Skeletal muscle cell (primary cell): ENCODE data around the gene SAMM50.

Experiments
- DNase-seq: peaks from one replicate; pipeline ENCODE4 v3.0.0-alpha.2; 2010; ENCODE audit warnings: low read depth
- H3K4me3 ChIP-seq: 2 replicates; pipeline ENCODE4 v1.5.1; 2011; ENCODE audit warnings: low read depth, mild to moderate bottlenecking, control low read depth, low read length, moderate library complexity

The SAMM50 gene

DNA sequence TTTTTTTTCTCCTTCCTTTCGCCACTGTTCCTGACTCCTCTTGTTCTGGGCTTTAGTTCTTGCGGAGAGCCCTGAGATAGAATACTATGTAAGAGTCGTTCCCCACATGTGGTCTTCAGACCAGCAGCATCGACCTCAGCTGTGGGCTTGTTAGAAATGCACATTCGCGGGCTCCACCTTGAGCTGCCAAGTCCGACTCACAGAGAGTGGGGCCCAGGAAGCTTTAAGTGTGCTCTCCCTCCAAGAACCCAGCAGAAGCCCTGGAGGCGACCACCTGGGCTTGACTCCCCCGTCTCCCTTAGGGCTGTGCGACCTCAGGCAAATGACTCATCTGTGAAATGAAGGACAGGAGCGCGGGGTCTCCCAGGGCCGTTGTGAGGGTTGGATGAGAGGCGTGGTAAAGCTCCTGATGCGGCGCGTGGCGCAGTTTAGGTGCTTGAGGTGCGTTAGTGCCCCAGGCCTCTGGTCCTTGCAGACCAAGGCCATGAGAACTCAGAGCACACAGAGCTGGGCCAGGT lies 18.8 kb downstream of the SAMM50 start:
- no peak for DNase-seq
- no peak overlapping the region for H3K4me3 ChIP-seq

DNA sequence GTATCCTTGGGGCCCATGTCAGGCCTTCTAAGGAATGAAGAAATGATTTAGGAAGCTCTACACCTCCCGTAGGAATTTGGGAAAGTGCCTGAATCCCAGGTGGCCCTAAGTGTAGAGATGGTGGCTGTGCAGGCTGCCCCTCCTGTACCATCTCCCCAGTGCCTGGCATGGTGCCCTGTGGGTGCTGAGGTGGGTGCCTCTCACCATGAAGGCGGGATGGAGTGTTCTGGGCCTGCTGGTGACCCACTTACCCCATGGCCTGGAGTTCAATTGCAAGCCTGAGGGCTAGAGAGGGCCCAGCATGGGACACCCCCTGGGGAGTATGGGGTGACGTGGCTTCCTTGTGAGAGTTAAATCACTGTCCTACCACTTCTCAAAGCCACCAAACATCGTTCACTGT lies 19.8 kb downstream of the SAMM50 start:
- DNase-seq = no peak
- no peak overlapping the region for H3K4me3 ChIP-seq

DNA sequence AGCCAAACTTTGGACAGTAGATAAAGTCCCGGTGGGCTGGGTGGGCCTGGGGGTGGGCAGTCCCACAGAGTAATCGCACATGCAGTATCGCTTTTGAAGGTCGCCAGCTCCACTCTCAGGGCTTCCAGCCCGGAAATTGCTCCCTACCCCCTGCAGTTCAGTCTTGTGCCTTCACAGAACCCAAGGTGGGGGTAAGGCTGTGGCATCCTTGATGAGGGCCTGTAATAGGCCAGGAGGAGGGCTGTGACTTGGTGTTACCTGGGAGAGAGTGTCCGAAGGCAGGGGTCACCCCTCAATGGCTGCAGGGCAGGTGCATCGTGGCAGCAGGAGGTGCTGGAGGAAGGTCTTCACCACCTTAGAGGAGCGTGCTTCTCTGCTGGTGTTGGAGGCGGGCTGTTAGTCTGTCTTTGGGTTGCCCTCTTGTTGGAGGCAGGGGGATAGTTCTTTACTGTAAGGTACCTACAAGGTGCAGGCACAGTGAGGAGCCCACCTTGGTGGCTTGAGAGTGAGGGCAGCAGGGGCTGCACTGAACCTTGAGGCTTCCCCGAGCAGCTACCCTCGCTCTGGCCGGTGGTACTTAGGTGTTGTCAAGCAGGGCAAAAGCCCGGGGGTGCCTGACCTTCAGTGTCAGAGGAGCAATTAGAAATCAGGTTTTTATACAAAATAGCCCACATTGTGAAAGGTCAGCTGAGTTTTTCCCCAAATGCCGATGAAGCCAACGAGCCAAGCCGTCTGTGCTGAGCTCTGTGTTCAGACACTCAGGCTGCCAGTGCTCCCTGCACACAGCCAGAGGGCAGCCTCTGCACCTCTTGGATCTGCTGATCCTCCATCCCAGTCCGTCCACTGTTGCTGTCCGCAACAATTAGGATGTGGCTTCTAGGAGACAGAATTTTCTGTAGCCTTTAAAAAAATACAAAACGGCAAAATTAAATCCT lies 21.9 kb downstream of the SAMM50 start:
- DNase-seq = no peak
- H3K4me3 ChIP-seq = no peak overlapping the region

DNA sequence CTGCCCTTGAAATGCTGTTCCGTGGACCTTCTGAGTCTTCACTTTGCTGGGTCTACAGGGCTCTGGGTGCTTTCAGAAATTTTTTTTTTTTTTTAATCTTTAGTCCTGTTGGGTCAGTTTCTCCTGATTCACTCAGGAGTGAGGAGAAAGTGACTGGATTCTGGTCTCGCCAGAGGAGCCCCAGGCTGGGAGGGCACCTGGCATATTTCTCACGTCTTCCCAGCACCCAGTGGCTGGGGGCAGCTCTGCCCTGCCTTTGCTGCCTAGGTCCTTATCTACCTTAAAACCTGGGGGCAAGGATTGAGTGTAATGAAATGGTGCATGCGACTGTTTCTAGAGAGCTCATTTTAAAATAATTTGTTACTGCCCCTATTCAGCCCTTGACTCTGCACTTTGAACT lies 23.3 kb downstream of the SAMM50 start:
- no peak overlapping the region for H3K4me3 ChIP-seq
- DNase-seq = no peak

DNA sequence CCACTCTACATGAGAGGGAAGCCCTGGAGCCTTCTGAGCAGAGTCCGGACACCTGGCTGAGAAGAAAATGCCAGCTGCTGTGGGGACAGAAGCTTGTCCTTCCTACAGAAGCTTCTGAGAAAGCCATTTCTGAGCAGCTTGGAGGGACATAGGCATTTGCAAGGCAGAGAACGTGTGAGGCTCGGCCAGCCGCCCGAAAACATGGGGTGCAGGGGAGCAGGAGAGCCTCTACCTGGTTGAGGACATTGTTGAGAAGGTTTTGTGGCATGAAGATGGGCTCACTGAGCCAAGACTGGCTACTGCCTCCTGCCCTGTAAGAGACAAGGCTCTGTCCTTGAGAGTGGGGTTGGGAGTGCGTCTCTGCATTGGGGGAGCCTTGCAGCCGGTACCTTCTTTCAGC lies 25.3 kb downstream of the SAMM50 start:
- no peak for DNase-seq

DNA sequence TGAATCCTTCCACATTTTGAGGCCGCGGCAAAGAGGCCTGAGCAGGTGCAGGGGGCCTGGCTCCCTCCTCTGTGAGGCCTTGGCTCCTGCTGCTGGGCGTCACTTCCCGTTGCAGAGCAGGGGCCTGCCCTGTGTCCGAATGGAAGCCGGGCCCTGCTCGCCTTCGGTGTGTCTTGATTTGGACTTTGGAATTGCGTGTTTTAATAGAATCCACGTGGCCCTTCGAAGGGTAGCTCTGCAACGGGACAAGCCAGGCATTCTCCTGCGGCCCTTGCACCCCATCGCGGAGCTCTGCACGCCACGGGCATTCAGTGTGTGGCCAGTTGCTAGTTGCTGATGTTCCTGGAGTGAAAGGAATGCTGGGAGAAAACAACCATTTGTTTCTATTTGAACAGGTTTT lies 25.8 kb downstream of the SAMM50 start:
- DNase-seq = no peak
- H3K4me3 ChIP-seq = no peak overlapping the region

More for the DNA sequence above, 25.3 kb downstream of the SAMM50 start:
- no peak overlapping the region for H3K4me3 ChIP-seq

DNA sequence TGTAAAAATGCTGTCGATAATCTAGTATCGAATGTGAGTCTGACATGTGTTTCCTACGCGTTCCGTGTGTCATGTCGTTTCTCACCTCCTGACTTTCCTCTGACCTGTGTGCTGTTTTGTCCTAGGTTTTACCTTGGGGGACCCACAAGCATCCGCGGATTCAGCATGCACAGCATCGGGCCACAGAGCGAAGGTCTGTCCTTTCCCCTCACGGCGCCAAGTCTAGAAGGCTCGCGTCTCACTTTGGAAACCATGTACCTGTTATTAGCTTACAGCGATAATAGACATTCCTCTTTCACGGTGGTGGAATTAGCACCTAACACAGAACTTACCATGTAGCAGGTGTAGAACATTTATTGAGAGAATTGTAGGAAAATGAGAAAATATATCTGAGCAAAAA lies 28.6 kb downstream of the SAMM50 start:
- no peak for DNase-seq
- no peak overlapping the region for H3K4me3 ChIP-seq

DNA sequence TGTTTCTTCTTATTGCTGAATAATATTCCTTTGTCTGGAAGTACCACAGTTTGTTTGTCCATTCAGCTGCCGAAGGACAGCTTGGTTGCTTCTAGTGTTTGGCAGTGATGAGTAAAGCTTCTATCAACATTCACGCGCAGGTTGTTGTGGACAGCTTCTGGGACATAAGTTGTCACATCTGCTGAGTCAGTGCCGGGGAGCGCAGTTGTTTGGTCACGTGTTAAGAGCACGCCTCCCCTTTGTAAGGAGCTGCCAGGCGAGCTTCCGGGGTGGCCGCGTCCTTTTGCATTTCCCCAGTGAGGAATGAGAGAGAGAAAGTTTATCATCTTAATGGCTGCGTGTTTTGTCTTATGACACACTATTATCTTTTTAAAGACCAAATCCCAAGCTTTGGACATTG lies 30.3 kb downstream of the SAMM50 start:
- H3K4me3 ChIP-seq = no peak overlapping the region
- no peak for DNase-seq

DNA sequence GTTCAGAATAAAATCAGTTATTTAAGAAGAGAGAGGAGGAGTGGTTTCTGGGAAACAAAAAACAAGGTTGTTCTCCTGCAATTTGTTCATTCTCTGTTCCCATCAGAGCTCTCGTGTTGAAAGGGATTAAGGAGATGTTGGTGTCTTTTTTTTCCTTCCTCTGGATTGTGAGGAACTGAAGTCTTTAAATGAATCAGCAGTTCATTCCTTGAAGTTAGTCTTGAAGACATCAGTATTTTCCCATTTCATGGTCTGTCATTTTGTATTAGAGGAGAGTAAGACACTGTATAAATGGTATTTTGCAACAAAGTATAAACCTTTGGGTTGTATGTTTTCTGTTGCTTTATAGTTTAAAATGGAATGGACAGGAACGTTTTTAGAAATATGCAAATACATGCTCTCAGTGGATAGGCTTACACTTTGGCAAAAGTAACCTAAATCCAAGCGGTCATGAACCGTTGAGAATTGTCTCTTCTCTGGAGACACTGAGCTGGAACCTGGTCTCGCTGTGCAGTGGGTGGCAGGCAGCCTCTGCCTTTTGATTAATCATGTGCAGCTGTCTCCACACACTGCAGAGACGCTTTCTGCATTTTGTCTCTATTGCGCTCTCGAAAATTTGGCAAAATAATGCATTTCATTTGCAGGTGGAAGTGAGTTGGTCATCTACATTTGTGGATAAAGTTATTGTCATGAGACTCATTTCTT lies 33.0 kb downstream of the SAMM50 start:
- no peak for DNase-seq
- H3K4me3 ChIP-seq = no peak overlapping the region

DNA sequence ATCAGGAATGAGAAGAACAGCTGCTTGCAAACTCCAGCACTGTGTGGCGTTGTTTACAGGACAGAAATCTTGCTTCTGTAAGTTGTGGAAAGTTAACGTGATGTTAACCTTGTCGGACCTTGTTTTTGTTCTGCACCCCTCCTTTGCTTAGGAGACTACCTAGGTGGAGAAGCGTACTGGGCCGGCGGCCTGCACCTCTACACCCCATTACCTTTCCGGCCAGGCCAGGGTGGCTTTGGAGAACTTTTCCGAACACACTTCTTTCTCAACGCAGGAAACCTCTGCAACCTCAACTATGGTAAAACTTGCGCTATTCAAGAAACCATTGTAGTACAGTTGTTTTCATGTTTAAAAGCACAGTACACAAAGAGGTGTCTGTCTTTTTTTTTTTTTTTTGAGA lies 33.7 kb downstream of the SAMM50 start:
- DNase-seq = no peak
- H3K4me3 ChIP-seq = no peak overlapping the region

DNA sequence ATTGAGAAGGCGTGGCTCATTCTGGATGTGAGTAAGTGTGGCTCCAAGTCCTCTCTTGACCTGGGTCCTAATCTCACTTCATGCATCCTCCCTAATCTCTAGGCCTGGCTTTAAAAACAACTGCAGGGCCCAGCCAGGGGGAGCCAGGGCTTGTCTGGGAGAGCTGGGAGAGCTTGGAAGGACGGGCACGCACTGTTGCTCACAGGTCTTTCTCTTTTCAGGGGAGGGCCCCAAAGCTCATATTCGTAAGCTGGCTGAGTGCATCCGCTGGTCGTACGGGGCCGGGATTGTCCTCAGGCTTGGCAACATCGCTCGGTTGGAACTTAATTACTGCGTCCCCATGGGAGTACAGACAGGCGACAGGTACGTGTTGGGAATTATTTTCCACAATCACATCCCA lies 34.8 kb downstream of the SAMM50 start:
- H3K4me3 ChIP-seq = no peak overlapping the region
- DNase-seq = no peak

DNA sequence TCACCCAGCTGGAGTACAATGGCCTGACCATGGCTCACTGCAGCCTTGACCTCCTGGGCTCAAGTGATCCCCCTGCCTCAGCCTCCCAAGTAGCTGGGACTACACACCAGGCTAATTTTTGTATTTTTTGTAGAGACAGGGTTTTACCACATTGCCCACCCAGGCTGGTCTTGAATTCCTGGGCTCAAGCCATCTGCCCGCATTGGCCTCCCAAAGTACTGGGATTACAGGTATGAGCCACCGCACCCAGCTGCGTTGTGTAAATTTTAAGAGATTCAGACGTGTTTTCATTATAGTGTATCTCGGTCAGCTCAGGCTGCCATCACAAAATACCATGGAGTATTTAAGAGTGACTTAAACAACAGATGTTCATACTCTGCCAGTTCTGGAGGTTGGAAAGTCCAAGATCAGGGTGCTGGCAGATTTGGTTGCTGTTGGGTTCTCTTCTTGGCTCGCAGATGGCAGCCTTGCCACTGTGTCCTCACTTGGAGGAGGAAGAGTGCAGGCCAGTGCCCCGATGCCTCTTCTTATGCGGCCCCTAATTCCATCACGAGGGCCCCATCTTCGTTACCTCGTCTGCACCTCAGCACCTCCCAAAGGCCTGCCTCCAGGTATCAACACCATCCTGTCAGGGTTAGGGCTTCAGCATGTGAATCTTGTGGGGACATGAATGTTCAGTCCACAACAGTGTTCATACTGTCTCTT lies 36.2 kb downstream of the SAMM50 start:
- DNase-seq = no peak
- no peak overlapping the region for H3K4me3 ChIP-seq

DNA sequence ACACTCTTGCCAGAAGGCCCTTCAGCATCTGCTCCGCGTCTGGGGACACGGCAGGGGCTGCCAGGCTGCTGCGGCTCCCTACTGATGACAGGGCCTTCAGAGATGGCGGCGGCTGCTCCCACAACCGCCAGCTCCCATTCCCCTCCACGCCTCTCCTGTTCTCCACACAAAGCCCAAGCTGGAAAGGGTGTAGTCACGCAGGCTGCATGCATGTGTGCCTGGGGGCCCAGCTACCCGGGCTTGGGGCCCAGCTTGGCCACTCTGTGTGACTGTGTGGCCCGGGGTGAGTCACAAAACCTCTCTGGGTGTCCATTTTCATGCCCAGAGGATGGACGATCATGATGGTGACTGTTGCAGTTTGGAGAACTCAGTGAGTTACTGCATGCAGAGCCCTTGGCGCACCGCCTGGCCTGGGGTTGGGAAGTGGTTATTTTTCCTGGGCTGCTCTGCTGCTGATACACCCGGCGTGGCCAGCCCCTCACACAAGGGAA lies 37.1 kb downstream of the SAMM50 start:
- H3K4me3 ChIP-seq = no peak overlapping the region
- DNase-seq = peak; percentile 1

DNA sequence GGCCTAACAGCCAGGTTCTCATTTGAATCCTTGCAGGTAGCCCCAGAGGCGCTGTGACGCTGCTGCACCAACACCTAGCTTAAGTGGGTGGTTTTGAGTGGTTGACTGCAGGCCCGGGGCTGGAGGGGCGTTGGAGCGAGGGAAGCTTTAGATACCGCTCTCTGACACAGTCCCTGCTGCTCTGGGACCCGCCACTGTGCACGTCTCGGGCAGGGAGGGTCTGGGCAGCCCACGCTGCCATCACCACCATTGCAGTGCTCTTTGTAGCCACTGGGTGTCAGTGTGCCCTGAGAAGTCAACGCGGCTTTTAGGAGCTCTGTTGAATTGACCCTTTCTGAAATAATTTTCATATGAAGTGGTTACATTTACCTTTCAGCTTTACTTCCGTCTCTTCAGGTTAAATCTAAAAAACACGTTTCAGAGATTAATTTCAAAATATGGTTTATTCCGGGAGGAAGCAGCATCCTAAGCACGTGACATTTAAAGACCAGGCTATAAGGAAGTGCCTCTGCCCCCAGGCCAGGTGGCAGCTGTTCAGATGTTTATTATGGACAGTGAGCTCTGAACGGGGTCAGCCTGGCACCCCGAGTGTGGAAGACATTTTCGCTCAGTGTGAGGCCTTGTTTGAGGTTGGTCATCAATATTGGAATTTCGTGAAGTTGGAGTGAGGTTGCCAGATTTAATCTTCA lies 38.0 kb downstream of the SAMM50 start:
- H3K4me3 ChIP-seq = no peak overlapping the region
- DNase-seq = peak; percentile 9

DNA sequence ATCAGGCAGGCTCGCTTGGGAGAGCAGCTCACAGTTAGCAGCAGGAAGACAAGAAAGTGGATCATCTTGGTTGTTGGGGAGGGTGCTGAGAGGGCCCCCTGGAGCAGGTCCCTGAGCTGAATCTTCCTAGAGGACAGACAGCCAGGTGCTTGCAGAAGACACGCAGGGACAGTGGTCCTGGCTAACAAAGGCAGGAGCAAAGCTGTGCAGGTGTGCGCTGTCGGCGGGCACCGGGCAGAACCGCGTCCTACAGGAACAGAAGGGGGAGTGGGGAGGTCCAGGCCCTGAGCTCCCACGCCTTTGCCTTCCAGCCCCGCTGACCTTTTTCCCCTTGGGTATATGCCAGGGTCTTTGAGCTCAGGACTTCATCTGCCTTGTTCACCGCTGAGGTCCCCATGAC lies 38.8 kb downstream of the SAMM50 start:
- no peak overlapping the region for H3K4me3 ChIP-seq
- DNase-seq = no peak

DNA sequence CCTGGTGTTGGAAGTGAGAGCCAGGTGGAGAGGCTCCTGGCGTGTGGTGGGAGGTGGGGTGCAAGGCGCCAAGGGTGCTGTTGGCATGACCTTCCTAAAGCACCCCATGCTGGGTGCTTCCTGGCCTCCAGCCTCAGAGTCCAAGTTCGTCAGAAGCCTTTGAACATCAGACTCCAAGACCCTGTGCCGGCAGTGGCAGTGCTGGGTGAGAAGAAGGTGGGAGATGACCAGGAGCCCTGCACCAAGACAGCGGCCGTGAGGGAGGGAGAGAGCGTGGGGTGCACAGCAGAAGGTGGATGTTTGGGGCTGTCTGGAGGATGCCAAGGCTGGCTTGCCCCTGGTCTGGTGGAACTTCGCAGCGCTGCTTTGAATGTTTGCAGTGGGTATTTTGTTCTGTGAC lies 39.2 kb downstream of the SAMM50 start:
- DNase-seq = no peak
- no peak overlapping the region for H3K4me3 ChIP-seq

DNA sequence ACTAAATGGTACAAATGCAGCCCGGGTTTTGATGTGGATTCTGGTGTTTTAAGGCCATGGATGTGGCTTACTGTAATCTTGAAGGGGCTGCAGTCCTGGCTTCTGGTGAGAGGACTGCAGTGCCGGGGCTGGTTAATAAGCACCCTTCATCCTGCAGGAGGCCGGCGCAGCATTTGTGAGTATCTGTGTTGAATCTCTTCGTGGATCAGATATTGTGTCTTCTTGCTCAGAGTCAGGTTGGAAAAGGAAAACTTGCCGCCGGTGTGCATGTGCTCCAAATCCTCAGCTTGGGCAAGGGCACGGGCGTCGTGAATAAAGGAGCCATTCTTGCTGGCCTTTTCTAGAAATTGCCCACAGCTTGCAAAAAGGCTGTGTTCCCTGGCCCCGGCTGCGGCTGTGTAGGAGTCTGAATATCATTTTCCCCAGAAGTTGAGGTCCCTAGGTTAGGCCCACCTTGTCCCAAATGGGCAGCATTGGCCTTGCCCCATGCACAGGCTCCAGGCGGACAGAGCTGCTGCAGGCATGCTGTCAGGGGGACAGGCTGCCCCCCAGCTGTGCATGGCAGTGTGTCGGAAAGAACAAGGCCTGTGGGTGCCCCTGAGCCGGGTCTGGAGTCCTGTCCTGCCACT lies 39.9 kb downstream of the SAMM50 start:
- H3K4me3 ChIP-seq = no peak overlapping the region

DNA sequence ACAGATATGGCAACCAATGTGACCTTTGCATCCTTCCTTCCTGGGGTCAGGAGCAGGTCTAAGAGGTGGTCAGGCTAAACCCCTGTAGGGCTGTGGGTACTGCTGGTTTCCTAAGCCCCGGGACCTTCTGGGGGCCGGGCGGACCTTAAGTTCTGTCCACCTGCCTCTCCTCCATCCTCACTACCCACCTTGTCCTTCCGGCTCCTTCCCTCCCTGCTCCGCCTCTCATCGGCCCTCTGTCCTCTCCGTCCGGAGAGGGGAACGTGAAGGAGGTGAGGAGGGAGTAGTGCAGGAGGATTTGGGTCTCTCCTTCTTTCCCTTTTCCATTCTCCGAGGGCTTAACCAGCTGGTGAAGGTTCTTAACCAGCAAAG lies 40.5 kb downstream of the SAMM50 start:
- no peak for DNase-seq
- no peak overlapping the region for H3K4me3 ChIP-seq

More for the DNA sequence above, 39.9 kb downstream of the SAMM50 start:
- no peak for DNase-seq
